GM18505 (cell line): ENCODE measurements around the gene MYO18B.

Experiments
- ATAC-seq: cut with Tn5 transposase; IDR thresholded peaks from one replicate; pipeline ENCODE4 v1.9.1; 2021; ENCODE audit not compliant: unreplicated experiment
- POLR2A ChIP-seq: IDR thresholded peaks from 4 replicates; pipeline ENCODE4 v1.6.1; 2011; ENCODE audit warnings: borderline replicate concordance; ENCODE audit not compliant: insufficient read depth, insufficient read length; ENCODE audit errors: extremely low read depth

Gene MYO18B

GRCh38 chr22:25764270-25765015 lies 22.5 kb downstream of the MYO18B start:
- ATAC-seq = no peak
- no peak for TF ChIP-seq POLR2A

GRCh38 chr22:25765016-25765367 lies 23.0 kb downstream of the MYO18B start:
- TF ChIP-seq POLR2A = no peak
- ATAC-seq = no peak

- TF ChIP-seq POLR2A = no peak
- ATAC-seq = no peak
Observed at GRCh38 chr22:25765801-25766200, 23.8 kb downstream of the MYO18B start.

GRCh38 chr22:25766418-25766817 lies 24.4 kb downstream of the MYO18B start:
- TF ChIP-seq POLR2A = no peak
- ATAC-seq = no peak

- ATAC-seq = no peak
- no peak for TF ChIP-seq POLR2A
Observed at GRCh38 chr22:25770333-25770732, 28.3 kb downstream of the MYO18B start.

GRCh38 chr22:25772288-25772687 lies 30.3 kb downstream of the MYO18B start:
- ATAC-seq = no peak
- TF ChIP-seq POLR2A = no peak

GRCh38 chr22:25774575-25775026 lies 32.6 kb downstream of the MYO18B start:
- TF ChIP-seq POLR2A = no peak
- ATAC-seq = no peak

- no peak for TF ChIP-seq POLR2A
- ATAC-seq = no peak
Observed at GRCh38 chr22:25775531-25775930, 33.5 kb downstream of the MYO18B start.

GRCh38 chr22:25777411-25777810 lies 35.4 kb downstream of the MYO18B start:
- no peak for ATAC-seq
- TF ChIP-seq POLR2A = no peak

- no peak for ATAC-seq
- TF ChIP-seq POLR2A = no peak
Observed at GRCh38 chr22:25777870-25778269, 35.9 kb downstream of the MYO18B start.

GRCh38 chr22:25779426-25779825 lies 37.4 kb downstream of the MYO18B start:
- ATAC-seq = no peak
- no peak for TF ChIP-seq POLR2A

- TF ChIP-seq POLR2A = no peak
- no peak for ATAC-seq
Observed at GRCh38 chr22:25779890-25780289, 37.9 kb downstream of the MYO18B start.

GRCh38 chr22:25780673-25781072 lies 38.7 kb downstream of the MYO18B start:
- no peak for ATAC-seq

GRCh38 chr22:25781801-25782200 lies 39.8 kb downstream of the MYO18B start:
- no peak for TF ChIP-seq POLR2A

More at GRCh38 chr22:25780673-25781072, 38.7 kb downstream of the MYO18B start:
- no peak for TF ChIP-seq POLR2A

GRCh38 chr22:25782831-25783230 lies 40.8 kb downstream of the MYO18B start:
- TF ChIP-seq POLR2A = no peak
- ATAC-seq = no peak

More at GRCh38 chr22:25781801-25782200, 39.8 kb downstream of the MYO18B start:
- no peak for ATAC-seq

GRCh38 chr22:25783856-25784255 lies 41.9 kb downstream of the MYO18B start:
- no peak for ATAC-seq
- no peak for TF ChIP-seq POLR2A

GRCh38 chr22:25786165-25786564 lies 44.2 kb downstream of the MYO18B start:
- no peak for ATAC-seq
- no peak for TF ChIP-seq POLR2A
